AG09309 (cell line): ENCODE measurements around the gene DNAH7.

Experiments
- DNase-seq: peaks from one replicate; pipeline ENCODE4 v3.0.0-alpha.2; 2010; ENCODE audit warnings: low read depth
- H3K4me3 ChIP-seq: 2 replicates; pipeline ENCODE4 v1.5.1; 2011; ENCODE audit warnings: mild to moderate bottlenecking, low read depth, low read length, moderate library complexity; ENCODE audit not compliant: control insufficient read depth
- CTCF ChIP-seq: IDR thresholded peaks from 2 replicates; pipeline ENCODE4 v1.5.1; 2011; ENCODE audit warnings: mild to moderate bottlenecking, low read depth, low read length, inconsistent platforms; ENCODE audit not compliant: insufficient read depth, control insufficient read depth; ENCODE audit errors: missing control alignments

DNAH7 gene

GRCh38 chr2:195909926-195910325, 158.7 kb downstream of the DNAH7 start:
- H3K4me3 ChIP-seq: no peak overlapping the region
- TF ChIP-seq CTCF: no peak
- no peak for DNase-seq

- no peak for DNase-seq
- no peak for TF ChIP-seq CTCF
- no peak overlapping the region for H3K4me3 ChIP-seq
Measured at GRCh38 chr2:195907474-195907873, 161.2 kb downstream of the DNAH7 start.

GRCh38 chr2:195903956-195904355, 164.7 kb downstream of the DNAH7 start:
- no peak for DNase-seq
- H3K4me3 ChIP-seq: no peak overlapping the region
- no peak for TF ChIP-seq CTCF

GRCh38 chr2:195902857-195903256, 165.8 kb downstream of the DNAH7 start:
- H3K4me3 ChIP-seq: no peak overlapping the region
- no peak for TF ChIP-seq CTCF
- DNase-seq: no peak

- TF ChIP-seq CTCF: no peak
- H3K4me3 ChIP-seq: no peak overlapping the region
- DNase-seq: peak; percentile 10
Measured at GRCh38 chr2:195899226-195899625, 169.4 kb downstream of the DNAH7 start.

GRCh38 chr2:195898505-195899191, 170.0 kb downstream of the DNAH7 start:
- peak; percentile 99 for DNase-seq
- TF ChIP-seq CTCF: no peak
- H3K4me3 ChIP-seq: no peak overlapping the region

GRCh38 chr2:195891081-195891480, 177.6 kb downstream of the DNAH7 start:
- DNase-seq: no peak
- H3K4me3 ChIP-seq: no peak overlapping the region
- no peak for TF ChIP-seq CTCF
